H9 (cell line): ENCODE measurements around the gene FHIT. TPM values are rescaled to one million over a fixed set of nuclear protein-coding genes. Genes with fewer than 3 reads are reported as not detected.
A peak's percentile ranks its signal among the peaks of the same experiment; 100 is the strongest.

Experiments used
- DNase-seq: peaks from one replicate; pipeline ENCODE4 v3.0.0-alpha.2; 2017
- H2AFZ ChIP-seq: one replicate; pipeline ENCODE4 v1.6.1; 2013; ENCODE audit warnings: mild to moderate bottlenecking, low read length, control low read depth, moderate library complexity
- H2AK5ac ChIP-seq: 2 replicates; pipeline ENCODE4 v1.6.1; 2013; ENCODE audit warnings: low read length, control low read depth, mixed read lengths; ENCODE audit not compliant: insufficient read length
- H2BK120ac ChIP-seq: one replicate; pipeline ENCODE4 v1.6.1; 2013; ENCODE audit warnings: low read depth, mild to moderate bottlenecking, low read length, control low read depth, inconsistent platforms; ENCODE audit not compliant: poor library complexity, severe bottlenecking
- H2BK12ac ChIP-seq: 2 replicates; pipeline ENCODE4 v1.6.1; 2013; ENCODE audit warnings: low read length, control low read depth, mixed read lengths, low read depth; ENCODE audit not compliant: insufficient read length
- H2BK15ac ChIP-seq: 2 replicates; pipeline ENCODE4 v1.6.1; 2013; ENCODE audit warnings: low read depth, low read length, control low read depth
- H2BK20ac ChIP-seq: one replicate; pipeline ENCODE4 v1.6.1; 2013; ENCODE audit warnings: low read depth, mild to moderate bottlenecking, low read length, control low read depth, inconsistent platforms; ENCODE audit not compliant: poor library complexity, severe bottlenecking
- H2BK5ac ChIP-seq: 2 replicates; pipeline ENCODE4 v1.6.1; 2013; ENCODE audit warnings: low read length, control low read depth, mixed read lengths; ENCODE audit not compliant: insufficient read length
- H3K14ac ChIP-seq: 2 replicates; pipeline ENCODE4 v1.6.1; 2013; ENCODE audit warnings: low read length, control low read depth; ENCODE audit not compliant: insufficient read depth
- H3K18ac ChIP-seq: 2 replicates; pipeline ENCODE4 v1.6.1; 2013; ENCODE audit warnings: low read depth, mild to moderate bottlenecking, mixed read lengths, low read length, control low read depth; ENCODE audit not compliant: insufficient read length
- H3K23ac ChIP-seq: 2 replicates; pipeline ENCODE4 v1.6.1; 2013; ENCODE audit warnings: low read length, control low read depth, mixed read lengths, low read depth; ENCODE audit not compliant: insufficient read length
- H3K23me2 ChIP-seq: 2 replicates; pipeline ENCODE4 v1.6.1; 2013; ENCODE audit warnings: low read depth, mild to moderate bottlenecking, mixed read lengths, low read length, control low read depth; ENCODE audit not compliant: insufficient read length, poor library complexity, severe bottlenecking
- H3K27ac ChIP-seq: 2 replicates; pipeline ENCODE4 v1.5.1; 2013; ENCODE audit warnings: low read length, control low read depth, mixed read lengths, low read depth; ENCODE audit not compliant: insufficient read length
- H3K27me3 ChIP-seq: 2 replicates; pipeline ENCODE4 v1.6.1; 2013; ENCODE audit warnings: low read length, control low read depth, inconsistent platforms; ENCODE audit not compliant: insufficient read depth
- H3K4ac ChIP-seq: 2 replicates; pipeline ENCODE4 v1.6.1; 2013; ENCODE audit warnings: low read depth, mild to moderate bottlenecking, control low read depth, inconsistent platforms, low read length, moderate library complexity
- H3K4me1 ChIP-seq: 2 replicates; pipeline ENCODE4 v1.6.1; 2013; ENCODE audit warnings: low read length, control low read depth, inconsistent platforms; ENCODE audit not compliant: insufficient read depth
- H3K4me2 ChIP-seq: 2 replicates; pipeline ENCODE4 v1.6.1; 2013; ENCODE audit warnings: low read length, control low read depth, mixed read lengths; ENCODE audit not compliant: insufficient read length, insufficient read depth
- H3K56ac ChIP-seq: 2 replicates; pipeline ENCODE4 v1.6.1; 2013; ENCODE audit warnings: low read depth, mild to moderate bottlenecking, mixed read lengths, low read length, control low read depth; ENCODE audit not compliant: insufficient read length
- H3K79me1 ChIP-seq: 2 replicates; pipeline ENCODE4 v1.6.1; 2013; ENCODE audit warnings: low read depth, mild to moderate bottlenecking, moderate library complexity, low read length, control low read depth, inconsistent platforms; ENCODE audit not compliant: insufficient read depth, poor library complexity, severe bottlenecking
- H3K79me2 ChIP-seq: 2 replicates; pipeline ENCODE4 v1.6.1; 2013; ENCODE audit warnings: low read length, control low read depth, inconsistent platforms; ENCODE audit not compliant: insufficient read depth
- H3K9ac ChIP-seq: 2 replicates; pipeline ENCODE4 v1.6.1; 2013; ENCODE audit warnings: low read length, control low read depth, mixed read lengths; ENCODE audit not compliant: insufficient read length; ENCODE audit errors: extremely low read depth
- H3K9me3 ChIP-seq: one replicate; pipeline ENCODE4 v1.6.1; 2013; ENCODE audit warnings: low read depth, low read length, inconsistent platforms; ENCODE audit not compliant: control insufficient read depth
- H3T11ph ChIP-seq: one replicate; pipeline ENCODE4 v1.6.1; 2013; ENCODE audit warnings: mild to moderate bottlenecking, low read length, control low read depth, inconsistent platforms
- H4K20me1 ChIP-seq: one replicate; pipeline ENCODE4 v1.6.1; 2013; ENCODE audit not compliant: control insufficient read depth, insufficient read length, insufficient read depth
- H4K5ac ChIP-seq: 2 replicates; pipeline ENCODE4 v1.6.1; 2013; ENCODE audit warnings: low read depth, mild to moderate bottlenecking, mixed read lengths, low read length, control low read depth; ENCODE audit not compliant: insufficient read length
- H4K8ac ChIP-seq: replicated peaks from 2 replicates; pipeline ENCODE4 v1.6.1; 2013; ENCODE audit warnings: low read length, control low read depth, mixed read lengths, low read depth; ENCODE audit not compliant: insufficient read length
- H4K91ac ChIP-seq: 2 replicates; pipeline ENCODE4 v1.6.1; 2013; ENCODE audit warnings: low read depth, mild to moderate bottlenecking, moderate library complexity, mixed read lengths, low read length, control low read depth; ENCODE audit not compliant: insufficient read length
- H3K27ac Mint-ChIP-seq, 3 experiments: 2 replicates in 2 of 3; 3 replicates in 1 of 3; pipeline ENCODE4 v1.8.0; 2020 to 2021; ENCODE audit warnings: mixed read lengths in 3 of 3, mild to moderate bottlenecking in 1 of 3, moderate library complexity in 1 of 3
- H3K27me3 Mint-ChIP-seq: 2 replicates; pipeline ENCODE4 v1.8.0; 2021; ENCODE audit warnings: low read depth, mild to moderate bottlenecking, moderate library complexity, mixed read lengths
- H3K36me3 Mint-ChIP-seq, 3 experiments: 2 replicates in 2 of 3; 3 replicates in 1 of 3; pipeline ENCODE4 v1.8.0; 2020 to 2021; ENCODE audit warnings: low read depth in 3 of 3, mixed read lengths in 3 of 3; ENCODE audit not compliant: insufficient read depth in 1 of 3
- H3K4me1 Mint-ChIP-seq, 2 experiments: 2 replicates each; pipeline ENCODE4 v1.8.0; 2020; ENCODE audit warnings: mixed read lengths in 2 of 2
- H3K4me3 Mint-ChIP-seq, 2 experiments: 2 replicates in 1 of 2; 3 replicates in 1 of 2; pipeline ENCODE4 v1.8.0; 2020 to 2021; ENCODE audit warnings: mild to moderate bottlenecking in 2 of 2, mixed read lengths in 2 of 2, moderate library complexity in 1 of 2
- H3K9me3 Mint-ChIP-seq, 2 experiments: 2 replicates in 1 of 2; 3 replicates in 1 of 2; pipeline ENCODE4 v1.8.0; 2020; ENCODE audit warnings: mild to moderate bottlenecking in 2 of 2, mixed read lengths in 2 of 2, moderate library complexity in 1 of 2
- WGBS: extraction: QIAGEN DNeasy Blood & Tissue Kit; methylation state at CpG from one replicate; pipeline ENCODE4 v1.1.7; 2013; ENCODE audit warnings: missing lambda C conversion rate, low lambda C conversion rate, mixed read lengths; ENCODE audit not compliant: insufficient read length; ENCODE audit errors: extremely low coverage; 5-methylcytosine and 5-hydroxymethylcytosine counted together
- total RNA-seq: library from RNA; stranded (reverse); gene quantifications from 2 replicates; pipeline ENCODE4 v1.2.1, GENCODE V29; 2021
- TF ChIP-seq, protein P1 (sequence below): fragments of 200-600 bp; sonication (generic); conservative IDR thresholded peaks from 3 replicates; pipeline ENCODE4 v1.8.0; 2021; ENCODE audit warnings: antibody characterized with exemption, mild to moderate bottlenecking

FHIT gene
- total RNA-seq, 1 experiment from 2014 or later, result 3.0 TPM

GRCh38 chr3:60652829-60653228 is 598.4 kb downstream of the FHIT start:
- H3K4me3 Mint-ChIP-seq, result no peak overlapping the region
- no peak overlapping the region for H3K27ac ChIP-seq
- no peak for DNase-seq
- H2BK5ac ChIP-seq, result no peak overlapping the region
- H3K14ac ChIP-seq, result no peak overlapping the region
- TF ChIP-seq, protein P1, sequence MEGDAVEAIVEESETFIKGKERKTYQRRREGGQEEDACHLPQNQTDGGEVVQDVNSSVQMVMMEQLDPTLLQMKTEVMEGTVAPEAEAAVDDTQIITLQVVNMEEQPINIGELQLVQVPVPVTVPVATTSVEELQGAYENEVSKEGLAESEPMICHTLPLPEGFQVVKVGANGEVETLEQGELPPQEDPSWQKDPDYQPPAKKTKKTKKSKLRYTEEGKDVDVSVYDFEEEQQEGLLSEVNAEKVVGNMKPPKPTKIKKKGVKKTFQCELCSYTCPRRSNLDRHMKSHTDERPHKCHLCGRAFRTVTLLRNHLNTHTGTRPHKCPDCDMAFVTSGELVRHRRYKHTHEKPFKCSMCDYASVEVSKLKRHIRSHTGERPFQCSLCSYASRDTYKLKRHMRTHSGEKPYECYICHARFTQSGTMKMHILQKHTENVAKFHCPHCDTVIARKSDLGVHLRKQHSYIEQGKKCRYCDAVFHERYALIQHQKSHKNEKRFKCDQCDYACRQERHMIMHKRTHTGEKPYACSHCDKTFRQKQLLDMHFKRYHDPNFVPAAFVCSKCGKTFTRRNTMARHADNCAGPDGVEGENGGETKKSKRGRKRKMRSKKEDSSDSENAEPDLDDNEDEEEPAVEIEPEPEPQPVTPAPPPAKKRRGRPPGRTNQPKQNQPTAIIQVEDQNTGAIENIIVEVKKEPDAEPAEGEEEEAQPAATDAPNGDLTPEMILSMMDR, result no peak
- no peak overlapping the region for H4K5ac ChIP-seq
- peaks cover 0 to under 1% of the 10 kb centered on the region in 2 experiments; a peak in 2 of 5 replicates for H3K9me3 Mint-ChIP-seq
- H3K9ac ChIP-seq, result no peak overlapping the region
- no peaks in the 10 kb centered on the region for H4K20me1 ChIP-seq
- no peak overlapping the region for H2AFZ ChIP-seq
- H3K79me2 ChIP-seq, result no peaks in the 10 kb centered on the region
- no peaks in the 10 kb centered on the region for H3K79me1 ChIP-seq
- H2BK15ac ChIP-seq, result no peak overlapping the region
- no peak overlapping the region for H3K56ac ChIP-seq
- no peak overlapping the region for H2BK120ac ChIP-seq
- peaks cover 25 to 35% of the 10 kb centered on the region in 2 experiments for H3K4me1 Mint-ChIP-seq
- no peaks in the 10 kb centered on the region for H3K27me3 Mint-ChIP-seq
- H3K4ac ChIP-seq, result no peak overlapping the region
- no peak overlapping the region for H3T11ph ChIP-seq
- peaks cover 4% of the 10 kb centered on the region; the same call in 1 of the 2 replicates for H3K4me1 ChIP-seq
- H3K27ac Mint-ChIP-seq, result peak overlapping the region in 2 of 3 experiments; percentile 1 to 18; a peak in 2 of 7 replicates
- peaks cover 0 to 5% (median 0%) of the 10 kb centered on the region in 3 experiments; a peak in 4 of 7 replicates for H3K36me3 Mint-ChIP-seq
- no peak overlapping the region for H3K23ac ChIP-seq
- no CpG with 5 or more reads among the region's 2 CpGs for WGBS
- H3K4me2 ChIP-seq, result no peak overlapping the region
- no peaks in the 10 kb centered on the region for H3K27me3 ChIP-seq
- H4K91ac ChIP-seq, result no peak overlapping the region
- H2BK12ac ChIP-seq, result no peak overlapping the region
- no peak overlapping the region for H4K8ac ChIP-seq
- H2BK20ac ChIP-seq, result no peak overlapping the region
- H3K9me3 ChIP-seq, result no peaks in the 10 kb centered on the region
- H3K18ac ChIP-seq, result no peak overlapping the region
- H2AK5ac ChIP-seq, result no peak overlapping the region
- no peaks in the 10 kb centered on the region for H3K23me2 ChIP-seq
